NCI-H748 treated with DMSO at 0.1 percent for 48 hours (cell line): Measurements from ENCODE around the gene RAPGEF4.
"Not testable (repeated sequence)": the region's sequence is repeated elsewhere in the genome, so short reads cannot be mapped to it uniquely, and the experiment has no call there.

Source experiments
- DNase-seq: peaks from one replicate; lab custom pipeline; 2025; lab: John Stamatoyannopoulos, UW

RAPGEF4 gene

GRCh38 chr2:172774302-172774701 lies 38.7 kb downstream of the RAPGEF4 start:
- DNase-seq, result no peak

GRCh38 chr2:172775319-172775718 lies 39.7 kb downstream of the RAPGEF4 start:
- no peak for DNase-seq

- DNase-seq, result no peak
These were observed 41.8 kb downstream of the RAPGEF4 start for GRCh38 chr2:172777431-172777830.

- no peak for DNase-seq
These were observed 47.0 kb downstream of the RAPGEF4 start for GRCh38 chr2:172782506-172783164.

- no peak for DNase-seq
These were observed 47.7 kb downstream of the RAPGEF4 start for GRCh38 chr2:172783165-172783898.

- no peak for DNase-seq
These were observed 53.2 kb downstream of the RAPGEF4 start for GRCh38 chr2:172788871-172789270.

GRCh38 chr2:172790404-172790803 lies 54.8 kb downstream of the RAPGEF4 start:
- DNase-seq, result no peak

GRCh38 chr2:172791953-172792352 lies 56.3 kb downstream of the RAPGEF4 start:
- no peak for DNase-seq

- DNase-seq, result no peak
These were observed 57.1 kb downstream of the RAPGEF4 start for GRCh38 chr2:172792711-172793110.

GRCh38 chr2:172803308-172803707 lies 67.7 kb downstream of the RAPGEF4 start:
- not testable (repeated sequence) for DNase-seq

- DNase-seq, result no peak
These were observed 68.8 kb downstream of the RAPGEF4 start for GRCh38 chr2:172804423-172804822.

- peak; percentile 78 for DNase-seq
These were observed 70.8 kb downstream of the RAPGEF4 start for GRCh38 chr2:172806493-172806892.

GRCh38 chr2:172806996-172807395 lies 71.4 kb downstream of the RAPGEF4 start:
- no peak for DNase-seq

GRCh38 chr2:172808156-172808555 lies 72.5 kb downstream of the RAPGEF4 start:
- DNase-seq, result no peak

- no peak for DNase-seq
These were observed 75.4 kb downstream of the RAPGEF4 start for GRCh38 chr2:172811027-172811426.

- DNase-seq, result no peak
These were observed 76.6 kb downstream of the RAPGEF4 start for GRCh38 chr2:172812158-172812744.

GRCh38 chr2:172813314-172813888 lies 77.8 kb downstream of the RAPGEF4 start:
- DNase-seq, result no peak

- no peak for DNase-seq
These were observed 81.8 kb downstream of the RAPGEF4 start for GRCh38 chr2:172817411-172817810.

GRCh38 chr2:172819943-172820342 lies 84.3 kb downstream of the RAPGEF4 start:
- DNase-seq, result no peak

- no peak for DNase-seq
These were observed 86.0 kb downstream of the RAPGEF4 start for GRCh38 chr2:172821370-172822338.

GRCh38 chr2:172822585-172822984 lies 86.9 kb downstream of the RAPGEF4 start:
- DNase-seq, result no peak
